Esophagus muscularis mucosa (tissue), 4 donors: ENCODE data around the gene CAPN9. TPM values are rescaled to one million over a fixed set of nuclear protein-coding genes. Genes with fewer than 3 reads are reported as not detected.

Source experiments
- DNase-seq: peaks from one replicate; pipeline ENCODE4 v3.0.0-alpha.2; 2017; ENCODE audit errors: extremely low spot score
- H3K27ac ChIP-seq, 4 donors: fragments of 200-600 bp; sonication (generic); replicated peaks in 1 of 4; 1 replicate in 3 of 4; 2 replicates in 1 of 4; pipeline ENCODE4 v1.5.1; 2016 to 2019; ENCODE audit warnings: mild to moderate bottlenecking in 1 of 4
- H3K27me3 ChIP-seq, 4 donors: fragments of 200-600 bp; sonication (generic); one replicate each; pipeline versions ENCODE4 v1.5.1 to v1.6.0; 2016 to 2019
- H3K36me3 ChIP-seq, 4 donors: fragments of 200-600 bp; sonication (generic); one replicate each; pipeline ENCODE4 v1.5.1; 2016 to 2019
- H3K4me1 ChIP-seq, 4 donors: fragments of 200-600 bp; sonication (generic); one replicate each; pipeline ENCODE4 v1.5.1; 2016 to 2019
- H3K4me3 ChIP-seq, 4 donors: fragments of 200-600 bp; sonication (generic); 1 replicate in 2 of 4; 2 replicates in 2 of 4; pipeline ENCODE4 v1.5.1; 2016 to 2019; ENCODE audit warnings: mild to moderate bottlenecking in 4 of 4, moderate library complexity in 1 of 4
- H3K9me3 ChIP-seq, 4 donors: fragments of 200-600 bp; sonication (generic); 1 replicate in 3 of 4; 2 replicates in 1 of 4; pipeline ENCODE4 v1.5.1; 2016 to 2019
- CTCF ChIP-seq, 3 experiments: fragments of 200-600 bp in 2 of 3; fragments of 450-650 bp in 1 of 3; sonication (generic) in 2 of 3; IDR thresholded peaks; one replicate each; pipeline ENCODE4 v1.5.1; 2017 to 2019; ENCODE audit warnings: antibody characterized with exemption in 3 of 3, mild to moderate bottlenecking in 2 of 3, moderate library complexity in 1 of 3
- EP300 ChIP-seq: sonication (generic); formaldehyde crosslinking; IDR thresholded peaks from one replicate; pipeline ENCODE4 v1.6.1; 2017; ENCODE audit warnings: antibody characterized with exemption
- POLR2A ChIP-seq: fragments of 450-650 bp; IDR thresholded peaks from one replicate; pipeline ENCODE4 v1.6.1; 2017; ENCODE audit warnings: antibody characterized with exemption, moderate library complexity, mild to moderate bottlenecking, low read depth
- POLR2AphosphoS5 ChIP-seq, 2 donors: sonication (generic); formaldehyde crosslinking; IDR thresholded peaks; one replicate each; pipeline ENCODE4 v1.6.1; 2017; ENCODE audit warnings: antibody characterized with exemption in 2 of 2
- WGBS: methylation state at CpG from one replicate; pipeline ENCODE4 v1.1.5; 2018; 5-methylcytosine and 5-hydroxymethylcytosine counted together
- intact Hi-C: fragments of 100-400 bp; cut with DNase I; formaldehyde crosslinking; loops from one replicate; pipeline ENCODE4 v1.15.1; 2023
- total RNA-seq, 4 donors: library from RNA; depleted of rRNA; stranded (reverse); fragments of >200 nt; gene quantifications; one replicate each; pipeline versions ENCODE4 v1.1.0 to v1.2.1, GENCODE V29; 2016

CAPN9 gene
- total RNA-seq, 4 donors from 2014 or later, result not detected

- peaks cover 6 to 13% (median 10%) of the 10 kb centered on the region in 4 donors for H3K4me1 ChIP-seq
- H3K36me3 ChIP-seq, result no peaks in the 10 kb centered on the region
- no peak overlapping the region for H3K27ac ChIP-seq
- 80% methylated on average over 12 of the region's 12 CpGs for WGBS
- H3K9me3 ChIP-seq, result no peaks in the 10 kb centered on the region
- peaks cover 0 to 11% (median 0%) of the 10 kb centered on the region in 4 donors for H3K27me3 ChIP-seq
- intact Hi-C loops, result no loop called here
- no peak for TF ChIP-seq CTCF (IDR thresholded peaks at IDR 0.05)
- TF ChIP-seq POLR2A, result no peak
- no peak for TF ChIP-seq POLR2AphosphoS5 (IDR thresholded peaks at IDR 0.05)
- no peak for TF ChIP-seq EP300
- no peak overlapping the region for H3K4me3 ChIP-seq
- no peak for DNase-seq
Measured at GRCh38 chr1:230749150-230749549, 2.0 kb downstream of the CAPN9 start.

DNA sequence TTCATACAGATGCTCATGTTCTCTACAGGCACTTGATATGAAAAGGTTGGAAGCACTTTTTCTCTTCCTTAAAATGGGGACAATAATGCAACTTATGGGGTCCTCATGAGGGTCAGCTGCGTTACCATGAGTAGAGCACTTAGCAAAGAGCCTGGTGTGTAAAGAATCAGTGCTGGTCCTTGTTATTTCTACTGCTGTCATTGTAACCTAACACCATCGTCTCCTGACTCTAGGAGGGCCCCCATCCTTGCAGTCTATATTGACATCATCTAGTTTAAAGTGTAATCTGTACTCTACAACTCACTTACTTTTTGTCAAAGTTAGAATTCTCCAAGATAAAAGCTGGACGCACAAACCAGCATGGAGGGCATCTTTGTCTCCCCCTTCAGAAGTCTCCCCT, 2.4 kb downstream of the CAPN9 start:
- TF ChIP-seq EP300 (no peak), POLR2A (no peak), CTCF (IDR thresholded peaks at IDR 0.05) (no peak), POLR2AphosphoS5 (IDR thresholded peaks at IDR 0.05) (no peak)

DNA sequence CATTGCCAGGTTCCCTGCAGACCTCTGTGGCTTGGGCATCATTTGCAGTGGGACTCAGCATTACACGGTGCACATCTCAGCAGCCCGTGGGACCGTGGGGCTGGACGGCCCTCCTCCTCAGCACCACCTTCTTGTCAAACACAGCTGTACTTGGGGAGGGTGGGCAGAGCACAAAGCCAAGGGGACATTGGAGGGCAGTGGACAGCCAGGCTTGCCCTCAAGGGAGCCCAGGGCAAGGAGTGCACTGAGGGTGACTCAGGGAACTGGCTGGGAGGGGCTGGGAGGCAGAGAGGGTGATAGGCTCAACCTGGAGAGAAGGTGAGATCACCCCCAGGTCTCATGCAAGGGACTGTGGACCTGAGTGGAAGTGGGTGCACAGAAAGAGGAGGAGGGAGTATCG, 3.4 kb downstream of the CAPN9 start:
- WGBS, result 71% methylated on average over 5 of the region's 5 CpGs
- Histone ChIP-seq H3K27ac (no peak overlapping the region), H3K27me3 (peaks cover 0 to 11% (median 0%) of the 10 kb centered on the region in 4 donors), H3K4me3 (no peak overlapping the region), H3K9me3 (no peaks in the 10 kb centered on the region), H3K36me3 (no peaks in the 10 kb centered on the region), H3K4me1 (peaks cover 9 to 13% (median 10%) of the 10 kb centered on the region in 4 donors)
- intact Hi-C loops, result no loop called here
- DNase-seq, result no peak
- TF ChIP-seq POLR2AphosphoS5 (IDR thresholded peaks at IDR 0.05), result no peak
- no peak for TF ChIP-seq CTCF (IDR thresholded peaks at IDR 0.05)
- no peak for TF ChIP-seq POLR2A
- no peak for TF ChIP-seq EP300

More for the DNA sequence above, 2.4 kb downstream of the CAPN9 start:
- intact Hi-C loops, result no loop called here
- Histone ChIP-seq H3K4me1 (peaks cover 6 to 13% (median 10%) of the 10 kb centered on the region in 4 donors), H3K27me3 (peaks cover 0 to 11% (median 0%) of the 10 kb centered on the region in 4 donors), H3K27ac (no peak overlapping the region), H3K36me3 (no peaks in the 10 kb centered on the region), H3K4me3 (no peak overlapping the region), H3K9me3 (no peaks in the 10 kb centered on the region)
- DNase-seq, result no peak
- 85% methylated on average over 3 of the region's 3 CpGs for WGBS

DNA sequence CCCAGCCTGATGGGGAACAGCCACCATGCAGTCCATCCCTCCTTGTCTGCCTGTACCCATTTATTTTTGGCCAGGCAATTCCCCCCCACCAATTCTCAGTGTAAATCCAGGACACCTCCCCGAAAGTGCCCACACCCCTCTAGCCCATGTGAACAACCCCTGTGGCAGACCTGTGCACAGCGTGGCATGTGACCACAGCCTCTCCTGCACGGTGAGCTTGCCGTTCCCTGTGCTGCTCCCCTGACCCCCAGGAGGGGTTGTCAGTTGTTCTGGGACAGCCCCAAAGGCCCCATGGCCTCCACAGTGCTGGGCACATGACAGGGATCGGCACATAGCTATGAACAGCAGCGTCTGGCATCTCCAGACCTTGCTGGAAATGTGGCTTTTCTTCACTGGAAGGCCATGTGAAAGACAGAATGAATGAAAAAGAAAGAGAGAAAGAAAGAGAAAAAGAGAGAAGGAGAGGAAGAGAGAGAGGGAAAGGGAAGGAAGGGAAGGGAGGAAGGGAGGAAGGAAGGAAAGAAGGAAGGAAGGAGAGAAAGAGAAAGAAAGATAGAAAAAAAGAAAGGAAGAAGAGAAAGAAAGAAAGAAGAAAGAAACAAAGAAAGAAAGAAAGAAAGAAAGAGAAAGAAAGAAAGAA, 3.9 kb downstream of the CAPN9 start:
- peaks cover 0 to 11% (median 0%) of the 10 kb centered on the region in 4 donors for H3K27me3 ChIP-seq
- peaks cover 9 to 13% (median 10%) of the 10 kb centered on the region in 4 donors for H3K4me1 ChIP-seq
- no peaks in the 10 kb centered on the region for H3K36me3 ChIP-seq
- no peak overlapping the region for H3K27ac ChIP-seq
- DNase-seq, result no peak
- intact Hi-C loops, result no loop called here
- H3K4me3 ChIP-seq, result no peak overlapping the region
- no peak for TF ChIP-seq POLR2A
- no peak for TF ChIP-seq CTCF (IDR thresholded peaks at IDR 0.05)
- no peak for TF ChIP-seq EP300
- no peak for TF ChIP-seq POLR2AphosphoS5 (IDR thresholded peaks at IDR 0.05)
- H3K9me3 ChIP-seq, result no peaks in the 10 kb centered on the region
- WGBS, result 89% methylated on average over 4 of the region's 6 CpGs
